Suprapubic skin (tissue), 4 donors: Measurements from ENCODE around the gene PSMB3. TPM values are rescaled to one million over a fixed set of nuclear protein-coding genes. Genes with fewer than 3 reads are reported as not detected.
A peak's percentile ranks its signal among the peaks of the same experiment; 100 is the strongest.

Source experiments
- DNase-seq, 2 donors: peaks; one replicate each; pipeline ENCODE4 v3.0.0-alpha.2; 2019; ENCODE audit warnings: low spot score in 2 of 2
- H3K27ac ChIP-seq: fragments of 200-600 bp; sonication (generic); one replicate; pipeline ENCODE4 v1.5.1; 2019
- H3K27me3 ChIP-seq: fragments of 200-600 bp; sonication (generic); one replicate; pipeline ENCODE4 v1.5.1; 2019
- H3K36me3 ChIP-seq: fragments of 200-600 bp; sonication (generic); one replicate; pipeline ENCODE4 v1.5.1; 2019
- H3K4me1 ChIP-seq: fragments of 200-600 bp; sonication (generic); one replicate; pipeline ENCODE4 v1.5.1; 2019
- H3K4me3 ChIP-seq: fragments of 200-600 bp; sonication (generic); one replicate; pipeline ENCODE4 v1.5.1; 2019; ENCODE audit warnings: mild to moderate bottlenecking
- H3K9me3 ChIP-seq: fragments of 200-600 bp; sonication (generic); one replicate; pipeline ENCODE4 v1.5.1; 2019
- EP300 ChIP-seq: sonication (generic); formaldehyde crosslinking; IDR thresholded peaks from one replicate; pipeline ENCODE4 v1.6.1; 2017; ENCODE audit warnings: antibody characterized with exemption
- POLR2A ChIP-seq, 2 donors: fragments of 450-650 bp; IDR thresholded peaks; one replicate each; pipeline ENCODE4 v1.6.1; 2017; ENCODE audit warnings: antibody characterized with exemption in 2 of 2, mild to moderate bottlenecking in 2 of 2, moderate library complexity in 2 of 2
- POLR2AphosphoS5 ChIP-seq, 3 donors: sonication (generic); formaldehyde crosslinking; IDR thresholded peaks; one replicate each; pipeline ENCODE4 v1.6.1; 2017; ENCODE audit warnings: antibody characterized with exemption in 3 of 3
- WGBS: methylation state at CpG from one replicate; pipeline ENCODE4 v1.1.5; 2018; 5-methylcytosine and 5-hydroxymethylcytosine counted together
- total RNA-seq, 4 donors: library from RNA; depleted of rRNA; stranded (reverse); fragments of >200 nt; gene quantifications; one replicate each; pipeline ENCODE4 v1.1.0, GENCODE V29; 2016
- TF ChIP-seq, protein P1 (sequence below), 2 donors: fragments of 200-600 bp in 1 of 2; fragments of 450-650 bp in 1 of 2; sonication (generic) in 1 of 2; IDR thresholded peaks; one replicate each; pipeline ENCODE4 v1.5.1; 2016 to 2019; ENCODE audit warnings: antibody characterized with exemption in 2 of 2, mild to moderate bottlenecking in 1 of 2, moderate library complexity in 1 of 2

PSMB3 gene
- total RNA-seq, 4 donors from 2014 or later: 106 to 186 (median 162) TPM

- Histone ChIP-seq H3K27me3 (no peaks in the 10 kb centered on the region), H3K36me3 (peaks cover 83% of the 10 kb centered on the region), H3K4me3 (no peak overlapping the region), H3K4me1 (peaks cover 16% of the 10 kb centered on the region), H3K9me3 (no peaks in the 10 kb centered on the region), H3K27ac (no peak overlapping the region)
- DNase-seq: no peak
- no peak for TF ChIP-seq POLR2A (IDR thresholded peaks at IDR 0.05)
- TF ChIP-seq, protein P1, sequence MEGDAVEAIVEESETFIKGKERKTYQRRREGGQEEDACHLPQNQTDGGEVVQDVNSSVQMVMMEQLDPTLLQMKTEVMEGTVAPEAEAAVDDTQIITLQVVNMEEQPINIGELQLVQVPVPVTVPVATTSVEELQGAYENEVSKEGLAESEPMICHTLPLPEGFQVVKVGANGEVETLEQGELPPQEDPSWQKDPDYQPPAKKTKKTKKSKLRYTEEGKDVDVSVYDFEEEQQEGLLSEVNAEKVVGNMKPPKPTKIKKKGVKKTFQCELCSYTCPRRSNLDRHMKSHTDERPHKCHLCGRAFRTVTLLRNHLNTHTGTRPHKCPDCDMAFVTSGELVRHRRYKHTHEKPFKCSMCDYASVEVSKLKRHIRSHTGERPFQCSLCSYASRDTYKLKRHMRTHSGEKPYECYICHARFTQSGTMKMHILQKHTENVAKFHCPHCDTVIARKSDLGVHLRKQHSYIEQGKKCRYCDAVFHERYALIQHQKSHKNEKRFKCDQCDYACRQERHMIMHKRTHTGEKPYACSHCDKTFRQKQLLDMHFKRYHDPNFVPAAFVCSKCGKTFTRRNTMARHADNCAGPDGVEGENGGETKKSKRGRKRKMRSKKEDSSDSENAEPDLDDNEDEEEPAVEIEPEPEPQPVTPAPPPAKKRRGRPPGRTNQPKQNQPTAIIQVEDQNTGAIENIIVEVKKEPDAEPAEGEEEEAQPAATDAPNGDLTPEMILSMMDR (IDR thresholded peaks at IDR 0.05): no peak
- TF ChIP-seq POLR2AphosphoS5 (IDR thresholded peaks at IDR 0.05): no peak
- TF ChIP-seq EP300: no peak
- WGBS: 53% methylated on average over 8 of the region's 11 CpGs
These were observed 39.0 kb upstream of the PSMB3 start for GRCh38 chr17:38713456-38714075.

DNA sequence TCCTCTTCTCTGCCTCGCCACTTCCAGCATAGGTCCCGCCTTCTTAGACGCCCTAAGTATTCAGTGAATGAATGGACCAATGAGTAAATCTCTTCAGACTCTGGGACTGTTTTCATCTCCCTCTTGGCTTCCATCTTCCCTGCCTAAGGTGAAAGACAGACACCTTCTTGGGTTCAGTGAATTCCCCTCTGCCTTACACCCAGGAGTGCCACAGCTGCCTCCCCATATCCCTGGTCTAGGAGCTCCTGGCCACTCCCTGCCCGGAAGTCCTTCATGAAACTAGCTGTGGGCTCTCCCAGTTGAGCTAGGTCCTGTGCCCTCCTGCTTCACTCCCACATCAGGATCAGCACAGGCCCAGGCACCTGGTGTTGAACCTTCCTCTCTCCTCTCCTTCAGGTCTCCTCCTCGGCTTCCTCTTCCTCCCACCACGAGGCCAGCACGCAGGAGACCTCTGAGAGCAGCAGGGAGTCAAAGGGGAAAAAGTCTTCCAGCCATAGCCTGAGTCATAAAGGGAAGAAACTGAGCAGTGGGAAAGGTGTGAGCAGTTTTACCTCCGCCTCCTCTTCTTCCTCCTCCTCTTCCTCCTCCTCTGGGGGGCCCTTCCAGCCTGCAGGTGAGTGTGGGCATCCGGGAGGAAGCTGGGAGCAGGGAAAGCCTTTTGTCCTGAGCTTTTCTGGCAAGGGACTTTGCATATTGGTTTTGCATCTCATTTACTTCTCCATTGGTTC lies 37.2 kb upstream of the PSMB3 start:
- no peak overlapping the region for H3K27ac ChIP-seq
- TF ChIP-seq EP300: no peak
- TF ChIP-seq POLR2AphosphoS5 (IDR thresholded peaks at IDR 0.05): no peak
- TF ChIP-seq, protein P1 (IDR thresholded peaks at IDR 0.05): no peak
- no peak for TF ChIP-seq POLR2A (IDR thresholded peaks at IDR 0.05)
- H3K9me3 ChIP-seq: no peaks in the 10 kb centered on the region
- peaks cover 85% of the 10 kb centered on the region for H3K36me3 ChIP-seq
- H3K27me3 ChIP-seq: no peaks in the 10 kb centered on the region
- DNase-seq: no peak
- peaks cover 10% of the 10 kb centered on the region for H3K4me1 ChIP-seq
- H3K4me3 ChIP-seq: no peak overlapping the region
- WGBS: 83% methylated on average over 9 of the region's 9 CpGs

GRCh38 chr17:38716368-38717005 lies 36.1 kb upstream of the PSMB3 start:
- Histone ChIP-seq H3K27me3 (no peaks in the 10 kb centered on the region), H3K36me3 (peaks cover 91% of the 10 kb centered on the region), H3K27ac (no peak overlapping the region), H3K4me1 (peaks cover 10% of the 10 kb centered on the region), H3K4me3 (no peak overlapping the region), H3K9me3 (no peaks in the 10 kb centered on the region)
- 89% methylated on average over 7 of the region's 18 CpGs for WGBS
- TF ChIP-seq, protein P1 (IDR thresholded peaks at IDR 0.05): no peak
- TF ChIP-seq POLR2AphosphoS5 (IDR thresholded peaks at IDR 0.05): no peak
- no peak for TF ChIP-seq POLR2A (IDR thresholded peaks at IDR 0.05)
- no peak for TF ChIP-seq EP300
- peak in 1 of 2 donors; percentile 67 for DNase-seq

DNA sequence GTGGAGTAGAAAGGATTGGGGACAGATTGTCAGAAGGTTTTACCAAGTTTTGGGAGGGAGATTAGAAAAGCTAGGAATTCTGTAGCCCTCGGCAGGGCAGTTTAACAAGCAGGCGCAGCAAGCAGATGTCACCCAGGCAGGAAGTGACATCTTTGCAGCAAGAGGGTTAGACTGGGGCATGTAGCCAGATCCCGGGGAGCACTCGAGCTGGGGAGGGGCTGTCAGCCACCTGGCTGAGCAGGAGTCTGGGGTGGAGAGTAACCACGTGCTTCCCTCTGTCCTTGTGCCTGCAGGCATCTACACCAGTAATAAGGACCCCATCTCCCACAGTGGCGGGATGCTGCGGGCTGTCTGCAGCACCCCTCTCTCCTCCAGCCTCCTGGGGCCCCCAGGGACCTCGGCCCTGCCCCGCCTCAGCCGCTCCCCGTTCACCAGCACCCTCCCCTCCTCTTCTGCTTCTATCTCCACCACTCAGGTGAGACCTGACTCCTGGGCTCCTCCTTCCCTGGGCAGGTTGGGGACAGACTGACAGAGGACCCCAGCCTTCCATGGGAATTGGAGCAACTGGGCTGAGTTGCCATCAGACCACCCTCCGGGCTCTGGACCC lies 35.3 kb upstream of the PSMB3 start:
- no peak for DNase-seq
- peaks cover 10% of the 10 kb centered on the region for H3K4me1 ChIP-seq
- WGBS: 74% methylated on average over 12 of the region's 12 CpGs
- H3K27ac ChIP-seq: no peak overlapping the region
- no peak overlapping the region for H3K4me3 ChIP-seq
- peaks cover 91% of the 10 kb centered on the region for H3K36me3 ChIP-seq
- no peaks in the 10 kb centered on the region for H3K27me3 ChIP-seq
- H3K9me3 ChIP-seq: no peaks in the 10 kb centered on the region
- TF ChIP-seq POLR2A (IDR thresholded peaks at IDR 0.05): no peak
- TF ChIP-seq, protein P1 (IDR thresholded peaks at IDR 0.05): no peak
- no peak for TF ChIP-seq EP300
- TF ChIP-seq POLR2AphosphoS5 (IDR thresholded peaks at IDR 0.05): no peak
